GM10266 (cell line): Measurements from ENCODE around the gene SERP1.
A peak's percentile ranks its signal among the peaks of the same experiment; 100 is the strongest.

Experiments
- DNase-seq: peaks from one replicate; pipeline ENCODE4 v3.0.0; 2012; ENCODE audit errors: extremely low spot score
- CTCF ChIP-seq: IDR thresholded peaks from 2 replicates; pipeline ENCODE4 v1.5.1; 2012; ENCODE audit warnings: mild to moderate bottlenecking, low read depth; ENCODE audit not compliant: control insufficient read depth, insufficient read depth; ENCODE audit errors: missing control alignments

SERP1 gene

DNA sequence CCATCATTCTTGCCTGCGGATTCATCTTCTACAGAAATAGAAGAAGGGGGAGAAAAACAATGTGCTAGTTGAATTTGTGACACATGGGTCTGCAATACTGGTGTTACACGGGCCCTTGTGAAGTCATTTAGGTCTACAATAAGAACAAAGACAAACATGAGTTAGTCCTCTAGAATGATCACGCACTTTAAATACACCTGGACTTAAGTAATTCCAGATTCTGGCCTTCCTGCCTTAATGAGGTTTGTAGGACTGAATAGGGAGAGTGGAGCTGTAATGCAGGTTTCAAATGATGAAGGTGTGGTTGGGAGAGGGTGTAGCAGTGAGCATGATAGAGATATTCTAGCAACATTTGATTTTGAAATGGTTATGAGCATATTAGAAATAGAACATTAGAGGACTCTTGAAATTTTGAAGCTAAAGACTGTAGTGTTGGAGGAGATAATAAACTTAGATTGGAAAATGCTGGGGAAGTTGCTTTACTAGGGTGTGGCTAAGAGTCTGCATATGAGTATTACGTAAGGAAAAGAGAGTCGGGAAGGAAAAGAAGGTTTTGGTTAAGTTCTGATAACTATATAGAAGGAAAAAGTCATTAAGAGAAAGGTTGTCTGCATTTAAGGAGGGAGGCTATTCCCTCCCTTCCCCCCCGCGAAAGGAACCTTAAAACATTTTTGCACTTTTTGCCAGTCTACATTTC, 897 bp upstream of the SERP1 start:
- no peak for TF ChIP-seq CTCF
- DNase-seq = no peak

- peak; percentile 33 for DNase-seq
- peak; percentile 37 for TF ChIP-seq CTCF
Measured at GRCh38 chr3:150545419-150546225, 674 bp downstream of the SERP1 start.

GRCh38 chr3:150544726-150545125, 1.6 kb downstream of the SERP1 start:
- TF ChIP-seq CTCF = no peak
- no peak for DNase-seq

GRCh38 chr3:150544041-150544440, 2.3 kb downstream of the SERP1 start:
- no peak for TF ChIP-seq CTCF
- no peak for DNase-seq

GRCh38 chr3:150543531-150543930, 2.8 kb downstream of the SERP1 start:
- TF ChIP-seq CTCF = no peak
- no peak for DNase-seq

DNA sequence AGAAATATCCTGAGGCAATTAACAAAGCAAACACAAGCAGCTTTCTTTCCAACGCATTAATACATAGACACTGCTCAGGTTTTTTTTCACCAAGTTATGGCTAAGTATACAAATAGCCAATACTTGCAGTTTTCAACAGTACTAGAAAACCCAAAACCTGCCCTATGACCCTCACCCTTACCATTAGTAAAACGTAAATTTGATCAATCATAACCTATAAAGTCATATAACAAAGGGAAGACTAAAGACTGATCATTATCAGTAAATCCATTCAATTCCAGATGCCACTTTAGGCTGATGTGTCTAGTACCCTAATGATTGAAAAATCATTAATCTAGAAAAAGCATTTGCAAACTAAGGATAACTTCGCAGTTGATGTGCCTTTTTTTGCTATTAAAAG, 3.2 kb downstream of the SERP1 start:
- no peak for DNase-seq

More for the DNA sequence above, 3.2 kb downstream of the SERP1 start:
- no peak for TF ChIP-seq CTCF
